Measurements from ENCODE around the gene PDK3. TPM values are rescaled to one million over a fixed set of nuclear protein-coding genes. Genes with fewer than 3 reads are reported as not detected.

Gene PDK3
- total RNA-seq, 2 experiments from 2014 or later, result 22.6 to 35.1 TPM

DNA sequence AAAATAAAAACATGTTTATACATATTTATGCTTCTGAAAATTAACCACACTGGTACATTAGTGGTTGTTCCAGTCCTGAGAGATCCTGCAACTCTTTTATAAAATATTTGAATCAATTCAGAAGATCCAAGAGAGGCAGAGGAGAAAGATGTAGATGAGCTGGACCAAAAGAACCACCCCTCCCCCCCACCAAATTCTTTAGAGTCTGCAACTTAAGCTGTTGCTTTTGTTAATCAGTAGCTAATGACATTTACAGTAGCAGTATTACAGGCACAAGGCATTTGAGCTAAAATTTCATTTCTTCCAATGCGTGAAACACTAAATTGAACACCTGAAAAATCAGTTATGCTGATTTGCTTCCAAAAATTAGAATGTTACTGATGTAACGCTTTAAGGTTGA is 61.5 kb downstream of the PDK3 start:
- no peak for DNase-seq (ENCODE audit: low spot score)
- TF ChIP-seq EZH2phosphoT487 (IDR thresholded peaks at IDR 0.05; ENCODE audit: borderline replicate concordance, low read depth, low read length), result no peak
- TF ChIP-seq, protein P1, sequence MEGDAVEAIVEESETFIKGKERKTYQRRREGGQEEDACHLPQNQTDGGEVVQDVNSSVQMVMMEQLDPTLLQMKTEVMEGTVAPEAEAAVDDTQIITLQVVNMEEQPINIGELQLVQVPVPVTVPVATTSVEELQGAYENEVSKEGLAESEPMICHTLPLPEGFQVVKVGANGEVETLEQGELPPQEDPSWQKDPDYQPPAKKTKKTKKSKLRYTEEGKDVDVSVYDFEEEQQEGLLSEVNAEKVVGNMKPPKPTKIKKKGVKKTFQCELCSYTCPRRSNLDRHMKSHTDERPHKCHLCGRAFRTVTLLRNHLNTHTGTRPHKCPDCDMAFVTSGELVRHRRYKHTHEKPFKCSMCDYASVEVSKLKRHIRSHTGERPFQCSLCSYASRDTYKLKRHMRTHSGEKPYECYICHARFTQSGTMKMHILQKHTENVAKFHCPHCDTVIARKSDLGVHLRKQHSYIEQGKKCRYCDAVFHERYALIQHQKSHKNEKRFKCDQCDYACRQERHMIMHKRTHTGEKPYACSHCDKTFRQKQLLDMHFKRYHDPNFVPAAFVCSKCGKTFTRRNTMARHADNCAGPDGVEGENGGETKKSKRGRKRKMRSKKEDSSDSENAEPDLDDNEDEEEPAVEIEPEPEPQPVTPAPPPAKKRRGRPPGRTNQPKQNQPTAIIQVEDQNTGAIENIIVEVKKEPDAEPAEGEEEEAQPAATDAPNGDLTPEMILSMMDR (conservative IDR thresholded peaks at IDR 0.05; ENCODE audit: low read length), result no peak
- Histone ChIP-seq H3K27ac (ENCODE audit: low read depth, low read length, poor library complexity, severe bottlenecking) (no peak overlapping the region), H3K4me2 (ENCODE audit: low read length) (no peak overlapping the region), H3K9me2 (ENCODE audit: insufficient read depth, low read length) (no peaks in the 10 kb centered on the region), H4K20me1 (ENCODE audit: insufficient read depth, low read length) (no peaks in the 10 kb centered on the region), H3K9me3 (ENCODE audit: low read length) (no peaks in the 10 kb centered on the region), H3K36me3 (ENCODE audit: insufficient read depth, low read length) (peaks cover 11% of the 10 kb centered on the region), H2AFZ (ENCODE audit: low read length) (no peak overlapping the region), H3K4me3 (ENCODE audit: low read depth, low read length, poor library complexity, severe bottlenecking) (no peak overlapping the region), H3K79me2 (ENCODE audit: insufficient read depth, low read depth, low read length) (no peaks in the 10 kb centered on the region), H3K4me1 (ENCODE audit: insufficient read depth, low read length, poor library complexity, severe bottlenecking) (no peaks in the 10 kb centered on the region)
- BruUV-seq (replicated peaks), result no TSS peak
- intact Hi-C loops (cut with micrococcal nuclease; ENCODE audit: unreplicated experiment), result no loop called here
- POLR2A ChIA-PET, result interaction anchor here (0.6 to 0.7 kb wide), 2 partner anchors 64 to 293 kb away, joined by 5 to 9 read pairs; no protein-coding TSS in a partner anchor
- CTCF ChIA-PET (ENCODE audit: unreplicated experiment), result no interaction called here

DNA sequence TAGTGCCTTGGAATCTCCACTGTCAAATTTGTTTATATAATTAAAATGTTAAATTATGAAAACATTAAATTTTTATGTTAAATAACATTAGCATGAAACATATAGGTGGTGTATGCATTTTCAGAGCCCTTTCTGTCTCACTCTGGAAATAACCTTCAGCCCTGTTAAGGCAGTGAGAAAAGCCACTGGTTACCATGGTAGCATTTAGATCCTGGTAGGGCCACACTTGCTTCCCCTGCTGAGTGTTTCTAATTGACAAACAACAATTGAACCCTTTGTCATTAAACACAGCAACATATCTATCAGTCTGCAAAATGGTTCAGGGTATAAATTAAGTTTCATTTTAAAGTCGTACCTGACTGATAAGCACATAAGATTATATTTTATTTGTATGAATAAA is 63.5 kb downstream of the PDK3 start:
- BruUV-seq (replicated peaks), result no TSS peak
- no peak for TF ChIP-seq EZH2phosphoT487 (IDR thresholded peaks at IDR 0.05; ENCODE audit: borderline replicate concordance, low read depth, low read length)
- TF ChIP-seq, protein P1 (conservative IDR thresholded peaks at IDR 0.05; ENCODE audit: low read length), result no peak
- H3K36me3 ChIP-seq (ENCODE audit: insufficient read depth, low read length), result peaks cover 21% of the 10 kb centered on the region
- H3K27ac ChIP-seq (ENCODE audit: low read depth, low read length, poor library complexity, severe bottlenecking), result no peak overlapping the region
- intact Hi-C loops (cut with micrococcal nuclease; ENCODE audit: unreplicated experiment), result no loop called here
- DNase-seq (ENCODE audit: low spot score), result no peak
- no peaks in the 10 kb centered on the region for H3K79me2 ChIP-seq (ENCODE audit: insufficient read depth, low read depth, low read length)
- H4K20me1 ChIP-seq (ENCODE audit: insufficient read depth, low read length), result no peaks in the 10 kb centered on the region
- H3K4me1 ChIP-seq (ENCODE audit: insufficient read depth, low read length, poor library complexity, severe bottlenecking), result no peaks in the 10 kb centered on the region
- no peaks in the 10 kb centered on the region for H3K9me3 ChIP-seq (ENCODE audit: low read length)
- CTCF ChIA-PET (ENCODE audit: unreplicated experiment), result no interaction called here
- H2AFZ ChIP-seq (ENCODE audit: low read length), result no peak overlapping the region
- POLR2A ChIA-PET, result no interaction called here
- no peak overlapping the region for H3K4me2 ChIP-seq (ENCODE audit: low read length)
- no peak overlapping the region for H3K4me3 ChIP-seq (ENCODE audit: low read depth, low read length, poor library complexity, severe bottlenecking)
- no peaks in the 10 kb centered on the region for H3K9me2 ChIP-seq (ENCODE audit: insufficient read depth, low read length)

DNA sequence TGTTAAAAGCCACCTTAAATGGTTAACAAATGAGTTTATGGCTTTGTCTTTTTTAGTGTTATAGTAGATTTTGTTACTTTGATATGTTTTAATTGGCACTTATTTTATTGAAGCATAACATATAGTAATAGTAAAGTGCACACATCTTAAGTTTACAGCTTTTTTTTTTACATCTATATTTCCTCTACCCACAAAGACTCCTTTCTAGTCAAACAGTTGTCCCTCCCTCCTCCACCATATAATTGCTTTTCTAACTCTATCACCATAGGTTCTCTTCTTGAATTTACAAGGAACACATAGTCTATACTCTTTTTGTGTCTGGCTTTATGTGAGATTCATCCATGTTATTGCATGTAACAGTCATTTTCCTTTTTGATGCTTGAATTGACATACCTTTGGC is 71.5 kb downstream of the PDK3 start:
- H3K36me3 ChIP-seq (ENCODE audit: insufficient read depth, low read length), result peaks cover 22% of the 10 kb centered on the region
- TF ChIP-seq EZH2phosphoT487 (IDR thresholded peaks at IDR 0.05; ENCODE audit: borderline replicate concordance, low read depth, low read length), result no peak
- TF ChIP-seq, protein P1 (conservative IDR thresholded peaks at IDR 0.05; ENCODE audit: low read length), result no peak
- H3K4me3 ChIP-seq (ENCODE audit: low read depth, low read length, poor library complexity, severe bottlenecking), result no peak overlapping the region
- BruUV-seq (replicated peaks), result no TSS peak
- H3K4me1 ChIP-seq (ENCODE audit: insufficient read depth, low read length, poor library complexity, severe bottlenecking), result no peaks in the 10 kb centered on the region
- H3K27ac ChIP-seq (ENCODE audit: low read depth, low read length, poor library complexity, severe bottlenecking), result no peak overlapping the region
- intact Hi-C loops (cut with micrococcal nuclease; ENCODE audit: unreplicated experiment), result no loop called here
- no peaks in the 10 kb centered on the region for H3K79me2 ChIP-seq (ENCODE audit: insufficient read depth, low read depth, low read length)
- no peak for DNase-seq (ENCODE audit: low spot score)
- H4K20me1 ChIP-seq (ENCODE audit: insufficient read depth, low read length), result no peaks in the 10 kb centered on the region
- no peak overlapping the region for H3K4me2 ChIP-seq (ENCODE audit: low read length)
- no peak overlapping the region for H2AFZ ChIP-seq (ENCODE audit: low read length)
- no peaks in the 10 kb centered on the region for H3K9me2 ChIP-seq (ENCODE audit: insufficient read depth, low read length)
- no peaks in the 10 kb centered on the region for H3K9me3 ChIP-seq (ENCODE audit: low read length)
- ChIA-PET POLR2A (no interaction called here), CTCF (ENCODE audit: unreplicated experiment) (no interaction called here)
